Lower leg skin (tissue), 4 donors: ENCODE data around the gene PIRT. TPM values are rescaled to one million over a fixed set of nuclear protein-coding genes. Genes with fewer than 3 reads are reported as not detected.

ENCODE experiments used
- DNase-seq, 2 donors: peaks; one replicate each; pipeline ENCODE4 v3.0.0-alpha.2; 2019; ENCODE audit warnings: low spot score in 2 of 2
- H3K4me3 ChIP-seq: fragments of 200-600 bp; sonication (generic); 2 replicates; pipeline ENCODE4 v1.5.1; 2017; ENCODE audit warnings: mild to moderate bottlenecking, low read depth; ENCODE audit not compliant: poor library complexity, severe bottlenecking
- POLR2A ChIP-seq, 2 donors: fragments of 450-650 bp; IDR thresholded peaks; one replicate each; pipeline ENCODE4 v1.6.1; 2016 to 2017; ENCODE audit warnings: antibody characterized with exemption in 2 of 2, mild to moderate bottlenecking in 1 of 2, moderate library complexity in 1 of 2
- WGBS, 2 donors: methylation state at CpG; one replicate each; pipeline ENCODE4 v1.1.5; 2018; 5-methylcytosine and 5-hydroxymethylcytosine counted together
- intact Hi-C: fragments of 100-400 bp; cut with DNase I; formaldehyde crosslinking; loops from one replicate; pipeline ENCODE4 v1.15.0; 2023; ENCODE audit warnings: low total_unique reads
- total RNA-seq, 4 donors: library from RNA; depleted of rRNA; stranded (reverse); fragments of >200 nt; gene quantifications; one replicate each; pipeline ENCODE4 v1.1.0, GENCODE V29; 2016
- TF ChIP-seq, protein P1 (sequence below), 3 donors: fragments of 450-650 bp; IDR thresholded peaks; one replicate each; pipeline ENCODE4 v1.5.1; 2016; ENCODE audit warnings: antibody characterized with exemption in 3 of 3, mild to moderate bottlenecking in 3 of 3, moderate library complexity in 2 of 3

PIRT gene
- total RNA-seq, 4 donors from 2014 or later, result 0.06 to 0.42 TPM; not detected in 2

DNA sequence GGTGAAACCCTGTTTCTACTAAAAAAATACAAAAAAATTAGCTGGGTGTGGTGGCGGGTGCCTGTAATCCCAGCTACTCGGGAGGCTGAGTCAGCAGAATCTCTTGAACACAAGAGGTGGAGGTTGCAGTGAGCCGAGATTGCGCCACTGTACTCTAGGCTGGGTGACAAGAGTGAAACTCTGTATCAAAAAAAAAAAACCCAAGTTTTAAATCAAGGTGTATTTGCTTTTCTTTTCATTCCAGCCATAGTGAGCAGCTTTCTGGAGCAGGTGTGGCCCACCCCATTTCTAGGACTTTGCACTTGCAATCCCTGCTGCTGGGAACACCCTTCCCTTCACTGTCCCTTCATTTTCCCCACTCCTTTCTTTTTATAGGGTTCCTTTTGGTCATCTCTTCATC is 62.8 kb downstream of the PIRT start:
- intact Hi-C loops, result no loop called here
- peak in 1 of 2 donors; percentile 50 for DNase-seq
- no peak overlapping the region for H3K4me3 ChIP-seq
- TF ChIP-seq POLR2A (IDR thresholded peaks at IDR 0.05), result no peak
- TF ChIP-seq, protein P1, sequence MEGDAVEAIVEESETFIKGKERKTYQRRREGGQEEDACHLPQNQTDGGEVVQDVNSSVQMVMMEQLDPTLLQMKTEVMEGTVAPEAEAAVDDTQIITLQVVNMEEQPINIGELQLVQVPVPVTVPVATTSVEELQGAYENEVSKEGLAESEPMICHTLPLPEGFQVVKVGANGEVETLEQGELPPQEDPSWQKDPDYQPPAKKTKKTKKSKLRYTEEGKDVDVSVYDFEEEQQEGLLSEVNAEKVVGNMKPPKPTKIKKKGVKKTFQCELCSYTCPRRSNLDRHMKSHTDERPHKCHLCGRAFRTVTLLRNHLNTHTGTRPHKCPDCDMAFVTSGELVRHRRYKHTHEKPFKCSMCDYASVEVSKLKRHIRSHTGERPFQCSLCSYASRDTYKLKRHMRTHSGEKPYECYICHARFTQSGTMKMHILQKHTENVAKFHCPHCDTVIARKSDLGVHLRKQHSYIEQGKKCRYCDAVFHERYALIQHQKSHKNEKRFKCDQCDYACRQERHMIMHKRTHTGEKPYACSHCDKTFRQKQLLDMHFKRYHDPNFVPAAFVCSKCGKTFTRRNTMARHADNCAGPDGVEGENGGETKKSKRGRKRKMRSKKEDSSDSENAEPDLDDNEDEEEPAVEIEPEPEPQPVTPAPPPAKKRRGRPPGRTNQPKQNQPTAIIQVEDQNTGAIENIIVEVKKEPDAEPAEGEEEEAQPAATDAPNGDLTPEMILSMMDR (IDR thresholded peaks at IDR 0.05), result no peak
- WGBS, 2 donors, result 83 to 93% methylated on average over 4 of the region's 4 CpGs

DNA sequence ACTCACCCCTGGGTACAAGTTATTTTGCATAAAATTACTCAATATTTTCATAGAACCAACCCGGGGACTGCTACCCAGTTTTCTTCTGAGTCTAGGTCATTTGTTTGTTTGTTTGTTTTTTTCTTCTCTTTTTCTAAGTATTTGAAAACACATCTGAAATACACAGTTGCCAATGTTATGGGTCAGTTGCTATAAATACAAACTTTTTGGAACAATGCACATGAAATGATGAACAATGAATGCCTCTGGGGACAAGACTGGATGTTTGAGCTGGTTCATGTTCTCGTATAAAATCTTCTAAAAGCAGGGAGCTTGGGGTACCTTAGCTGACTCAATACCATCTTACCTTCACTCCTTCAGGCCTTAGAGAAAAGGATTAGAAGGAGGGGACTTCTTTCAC is 64.5 kb downstream of the PIRT start:
- TF ChIP-seq, protein P1 (IDR thresholded peaks at IDR 0.05), result no peak
- no peak for TF ChIP-seq POLR2A (IDR thresholded peaks at IDR 0.05)
- WGBS, 2 donors, result 30 to 39% methylated on average over 2 of the region's 2 CpGs
- DNase-seq, result peak in 1 of 2 donors; percentile 20
- intact Hi-C loops, result no loop called here
- H3K4me3 ChIP-seq, result no peak overlapping the region

Other genes starting within 250 kb of the PIRT start
- gene MYH3, start 180.8 kb downstream of the PIRT start, total RNA-seq, result 1 to 10 TPM; 1.2 to 1.5 (median 1.4) TPM
- gene SCO1, start 140.6 kb downstream of the PIRT start, total RNA-seq, result 10 to 100 TPM; 11.3 to 33.8 (median 16.2) TPM
- 10 to 100 TPM in 3 of 4 donors, 1 to 10 TPM in 1; 9.5 to 23.4 (median 16.6) TPM for gene ADPRM, start 140.5 kb downstream of the PIRT start, total RNA-seq
- 10 to 100 TPM in 1 of 4 donors, 1 to 10 TPM in 3; 2.8 to 54.5 (median 3.7) TPM for gene TMEM220, start 108.1 kb downstream of the PIRT start, total RNA-seq
- 1 to 10 TPM in 3 of 4 donors, under 1 TPM in 1; 0.23 to 7.0 (median 3.1) TPM for gene TMEM238L, start 34.0 kb downstream of the PIRT start, total RNA-seq